GM18858 (cell line): Measurements from ENCODE around the gene SYT8.

ENCODE experiments used
- ATAC-seq: cut with Tn5 transposase; IDR thresholded peaks from one replicate; pipeline ENCODE4 v1.9.1; 2021; ENCODE audit not compliant: unreplicated experiment

Gene SYT8

DNA sequence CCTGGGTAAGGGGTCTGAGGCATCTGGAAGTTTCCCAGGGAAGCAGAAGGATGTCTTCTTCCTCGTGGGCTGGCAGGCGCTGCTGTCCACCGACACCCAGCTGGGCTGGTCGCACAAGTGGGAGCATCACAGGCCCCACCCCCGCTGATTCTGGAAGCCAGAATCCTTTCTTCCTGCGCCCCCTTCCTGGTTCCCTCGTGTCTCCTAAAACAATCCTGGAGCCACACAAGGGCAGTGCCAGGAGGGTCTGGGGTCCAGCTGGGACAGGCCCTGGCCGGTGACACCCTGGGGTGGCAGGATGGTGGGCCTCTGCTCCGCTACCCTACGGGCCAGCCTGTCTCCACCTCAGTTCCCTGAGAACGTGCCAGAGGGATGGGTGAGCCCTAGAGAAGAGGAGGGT is 22.3 kb downstream of the SYT8 start:
- ATAC-seq: no peak

DNA sequence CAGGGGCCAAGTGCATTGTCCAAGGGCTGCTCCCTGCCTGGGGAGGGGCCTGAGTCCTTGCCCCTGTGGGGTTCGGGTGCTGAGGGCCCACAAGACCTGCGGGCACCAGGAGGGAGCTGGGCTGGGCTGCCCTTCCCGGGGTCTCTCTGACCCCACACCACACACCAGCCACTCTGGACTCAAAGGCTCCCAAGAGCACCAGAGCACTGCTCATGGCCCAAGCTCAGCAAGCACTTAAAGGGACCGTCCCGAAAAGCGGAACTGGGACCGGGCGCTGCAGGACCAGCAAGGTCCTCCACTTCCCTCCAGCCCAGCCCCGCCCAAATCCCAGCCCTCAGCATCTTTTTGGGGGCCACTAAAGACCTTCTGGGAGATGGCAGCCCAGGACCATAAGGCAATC is 23.4 kb downstream of the SYT8 start:
- ATAC-seq: no peak

DNA sequence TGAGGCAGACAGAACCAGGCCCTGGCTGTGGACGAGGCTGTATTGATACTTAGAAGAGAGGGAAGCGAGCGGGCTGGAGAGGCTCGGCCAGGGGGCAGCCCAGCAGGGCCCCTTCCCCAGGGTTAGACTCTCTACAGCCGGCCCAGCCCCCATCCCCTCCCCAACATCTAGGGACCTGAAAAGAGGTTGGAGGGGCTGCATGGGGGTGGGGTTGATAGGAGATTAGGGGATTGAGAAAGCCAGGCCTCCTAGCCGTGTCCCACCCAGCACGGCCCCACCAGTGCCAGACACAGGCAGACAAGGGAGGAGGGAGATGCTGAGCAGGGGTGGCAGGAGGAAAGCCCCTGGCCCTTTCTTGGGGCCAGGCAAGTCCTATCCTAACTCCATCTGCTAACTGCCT is 23.8 kb downstream of the SYT8 start:
- no peak for ATAC-seq

DNA sequence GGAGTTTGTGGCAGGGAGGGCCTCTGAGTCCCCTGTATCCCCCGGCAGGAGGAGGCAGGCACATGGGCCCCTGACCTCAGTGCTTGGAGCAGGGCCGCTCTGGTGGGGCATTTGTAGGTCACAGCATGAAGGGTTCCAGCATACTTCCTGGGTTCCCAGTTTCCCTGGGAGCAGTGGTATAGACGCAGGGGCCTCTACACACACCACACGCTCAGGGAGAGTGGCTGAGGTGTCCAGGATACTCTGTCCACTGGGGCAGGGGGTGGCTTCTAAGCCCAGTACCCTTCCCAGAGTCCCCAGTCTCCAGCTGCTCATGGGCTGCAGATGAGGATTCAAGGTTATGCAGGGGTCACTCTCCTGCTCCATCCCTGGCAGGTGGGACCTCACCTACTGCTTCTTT is 24.2 kb downstream of the SYT8 start:
- ATAC-seq: no peak

DNA sequence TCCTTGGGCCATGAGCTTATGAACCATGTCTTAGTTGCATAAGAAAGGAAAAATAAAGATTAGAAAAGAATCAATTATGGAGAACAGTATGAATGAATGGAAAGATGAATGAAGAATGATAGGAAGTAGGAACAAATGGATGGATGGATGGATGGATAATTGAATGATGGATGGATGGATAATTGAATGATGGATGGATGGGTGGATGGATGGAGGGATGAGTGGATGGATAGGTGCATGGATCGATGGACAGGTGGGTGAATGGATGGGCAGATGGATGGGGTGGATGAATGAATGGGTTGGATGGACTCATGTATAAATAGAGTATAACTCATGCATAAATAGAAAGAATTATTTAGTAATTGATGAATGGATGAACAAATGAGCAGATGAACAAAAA is 25.3 kb downstream of the SYT8 start:
- ATAC-seq: no peak

DNA sequence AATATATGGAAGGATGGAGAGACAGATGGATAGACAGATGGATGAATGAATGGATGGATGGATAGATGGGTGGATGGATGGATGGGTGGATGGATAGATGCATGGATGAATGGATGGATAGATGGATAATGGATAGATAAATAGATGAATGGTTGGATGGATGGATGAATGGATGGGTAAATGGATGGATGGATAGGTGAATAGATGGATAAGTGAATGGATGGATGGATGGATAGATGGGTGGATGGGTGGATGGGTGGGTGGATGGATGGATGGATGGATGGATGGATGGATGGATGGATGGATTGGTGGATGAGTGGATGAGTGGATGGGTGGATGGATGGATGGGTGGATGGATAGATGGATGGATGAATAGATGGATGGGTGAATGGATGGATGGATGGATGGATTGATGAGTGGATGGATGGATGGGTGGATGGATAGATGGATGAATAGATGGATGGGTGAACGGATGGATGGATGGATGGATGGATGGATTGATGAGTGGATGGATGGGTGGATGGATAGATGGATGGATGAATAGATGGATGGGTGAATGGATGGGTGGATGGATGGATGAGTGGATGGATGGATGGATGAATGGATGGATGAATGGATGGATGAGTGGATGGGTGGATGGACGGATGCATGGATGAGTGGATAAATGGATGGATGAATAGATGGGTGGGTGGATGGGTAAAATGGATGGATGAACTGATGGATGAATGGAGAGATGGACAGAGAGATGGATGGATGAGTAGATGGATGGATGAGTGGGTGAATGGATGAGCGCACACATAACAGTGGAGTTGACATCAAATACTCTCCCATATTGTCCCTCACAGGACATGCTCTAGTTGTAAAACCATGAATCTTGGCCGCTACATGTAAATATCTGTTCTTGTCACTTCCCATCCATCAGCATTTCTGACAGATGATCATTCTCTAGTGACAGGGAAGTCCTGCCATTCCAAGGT is 26.9 kb downstream of the SYT8 start:
- ATAC-seq: no peak

DNA sequence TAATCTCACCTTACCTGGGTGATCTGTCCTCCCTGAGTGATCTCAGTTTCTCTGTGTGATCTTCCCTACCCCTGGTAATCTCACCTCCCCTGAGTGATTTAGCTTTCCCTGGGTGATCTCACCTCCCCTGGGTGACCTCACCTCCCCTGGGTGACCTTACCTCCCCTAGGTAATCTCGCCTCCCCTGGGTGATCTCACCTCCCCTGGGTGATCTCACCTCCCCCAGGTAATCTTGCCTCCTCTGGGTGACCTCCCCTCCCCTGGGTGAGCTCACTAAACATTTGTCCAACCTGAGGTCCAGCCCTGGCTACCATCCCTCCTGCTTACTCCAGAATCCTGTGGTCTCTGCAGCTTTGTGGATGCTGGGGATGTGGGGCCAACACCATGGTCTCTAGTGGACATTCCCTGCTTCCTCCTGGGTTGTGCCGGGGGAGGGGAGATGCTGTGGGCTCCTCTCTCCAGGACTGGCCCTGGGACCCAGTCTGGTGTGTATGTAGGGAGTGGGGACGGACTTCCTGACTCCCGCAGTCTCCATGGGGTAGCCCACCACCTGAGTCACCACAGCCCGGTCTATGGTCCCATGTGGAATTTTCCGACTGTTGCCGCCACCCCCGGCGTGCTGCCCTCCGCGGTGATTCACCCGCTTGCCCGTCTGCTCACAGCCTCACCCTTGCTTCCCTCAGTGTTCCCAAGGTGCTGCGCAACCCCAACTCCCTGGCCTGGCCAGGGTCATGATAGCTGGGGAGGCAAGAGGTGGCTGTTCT is 28.0 kb downstream of the SYT8 start:
- ATAC-seq: no peak

DNA sequence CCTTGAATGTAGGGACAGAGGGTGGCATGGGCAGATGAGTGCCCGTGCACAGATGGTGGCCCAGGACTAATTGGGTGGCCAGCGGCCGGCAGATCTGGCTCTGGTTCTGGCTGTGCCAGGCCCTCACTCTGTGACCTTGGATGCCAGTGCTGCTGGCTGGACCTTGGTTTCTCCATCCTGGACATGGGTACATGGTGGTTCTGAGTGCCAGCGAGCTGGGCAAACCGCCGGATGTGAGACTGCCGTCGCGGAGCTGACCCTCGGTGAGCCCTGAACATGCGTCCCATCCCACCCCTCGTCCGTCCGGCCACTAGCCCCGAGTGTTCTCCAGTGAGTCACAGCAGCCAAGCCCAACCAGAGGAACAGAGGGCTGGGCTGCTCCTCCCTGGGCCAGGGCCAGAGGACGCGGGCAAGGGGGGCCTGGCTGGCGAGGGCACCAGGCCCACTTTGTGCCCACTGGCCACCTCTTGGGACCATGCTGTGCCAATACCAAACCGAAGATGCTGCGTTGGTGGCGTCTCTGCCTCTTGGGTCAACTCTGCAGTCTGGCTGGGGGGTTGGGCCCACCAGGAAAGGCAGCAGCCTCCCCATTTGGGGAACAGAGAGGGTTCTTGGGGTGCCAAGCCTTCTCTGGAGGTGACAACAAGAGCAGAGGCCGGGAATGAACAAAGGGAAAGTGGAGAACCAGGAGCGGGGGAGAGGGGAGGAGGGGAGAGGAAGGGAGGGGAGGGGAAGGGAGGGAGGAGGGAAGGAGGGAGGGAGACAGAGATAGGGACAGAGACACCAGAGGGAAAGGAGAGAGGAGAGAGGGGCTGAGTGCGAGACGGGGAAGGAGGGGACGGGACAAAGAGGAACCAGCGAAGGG is 28.8 kb downstream of the SYT8 start:
- ATAC-seq: no peak

DNA sequence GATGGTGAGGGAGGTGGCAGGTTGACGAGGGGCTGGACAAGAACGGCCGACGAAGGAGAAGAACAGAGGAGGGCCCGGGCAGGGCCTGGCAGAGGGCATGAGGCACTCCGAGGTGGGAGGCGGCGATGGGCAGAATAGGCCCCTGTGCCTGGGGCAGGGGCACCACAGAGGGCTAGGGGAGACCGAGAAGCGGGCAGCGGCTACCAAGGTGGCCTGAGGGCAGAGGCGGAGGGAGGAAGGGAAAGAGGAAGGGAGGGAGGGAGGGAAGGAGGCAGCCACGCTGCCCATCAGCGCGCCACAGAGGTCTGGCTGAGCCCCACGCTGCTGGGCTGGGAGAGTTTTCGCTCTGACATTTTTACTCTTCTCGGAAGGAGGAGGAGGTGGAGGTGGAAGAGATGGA is 29.4 kb downstream of the SYT8 start:
- ATAC-seq: no peak

DNA sequence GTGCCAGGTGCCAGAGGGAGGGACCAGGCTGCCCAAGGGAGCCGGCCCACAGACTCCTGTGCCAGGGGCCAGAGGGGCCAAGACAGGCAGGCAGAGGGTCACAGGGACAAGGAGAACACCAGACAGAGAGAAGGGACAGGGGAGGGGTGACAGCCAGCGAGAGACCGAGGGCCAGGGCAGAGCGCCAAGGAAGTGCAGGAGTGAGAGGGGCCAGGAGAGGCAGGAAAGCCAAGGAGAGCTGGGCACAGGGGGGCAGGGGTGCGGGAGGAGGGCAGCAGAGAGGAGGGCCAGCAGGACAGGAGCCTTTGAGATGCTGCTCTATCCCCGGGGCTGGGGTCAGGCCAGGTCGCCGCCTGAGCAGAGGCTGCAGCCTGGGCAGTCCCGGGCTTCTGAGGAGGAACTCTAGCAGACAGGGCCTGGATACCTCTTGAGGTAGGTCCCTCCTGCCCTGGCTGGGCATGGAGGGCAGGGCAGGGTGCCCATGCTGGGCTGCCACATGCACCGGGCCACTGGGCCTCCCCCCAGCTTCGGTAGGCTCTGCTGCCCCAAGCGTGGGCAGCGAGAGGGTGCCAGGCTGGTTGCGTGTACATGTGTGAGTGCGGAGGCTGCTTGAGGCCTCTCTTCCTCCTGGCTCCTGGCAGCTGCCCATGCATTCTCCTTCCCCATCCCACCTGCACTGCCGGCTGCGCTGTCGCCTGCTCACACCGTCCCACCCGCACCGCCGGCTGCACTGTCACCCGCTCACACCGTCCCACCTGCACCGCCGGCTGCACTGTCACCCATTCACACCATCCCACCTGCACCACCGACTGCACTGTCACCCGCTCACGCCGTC is 30.3 kb downstream of the SYT8 start:
- ATAC-seq: no peak

DNA sequence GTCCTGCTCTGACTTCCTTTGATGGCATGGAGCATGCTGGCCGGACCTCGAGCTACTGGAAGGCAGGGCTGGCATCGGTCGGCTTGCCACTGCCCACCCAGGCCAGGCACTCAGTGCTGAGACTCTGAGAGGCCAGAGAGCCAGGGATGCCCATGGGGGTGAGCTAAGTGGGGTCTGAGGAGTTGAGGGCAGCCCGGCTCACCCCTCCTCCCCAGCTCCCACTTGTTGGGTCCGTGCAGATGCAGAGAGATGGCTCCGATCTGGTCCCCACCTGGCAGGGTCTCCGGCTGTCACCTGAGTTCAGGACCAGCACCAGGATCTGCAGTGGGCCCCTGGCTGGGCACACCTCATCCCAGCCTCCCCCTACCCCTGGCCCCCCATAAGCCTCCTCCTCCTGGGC is 31.4 kb downstream of the SYT8 start:
- no peak for ATAC-seq

DNA sequence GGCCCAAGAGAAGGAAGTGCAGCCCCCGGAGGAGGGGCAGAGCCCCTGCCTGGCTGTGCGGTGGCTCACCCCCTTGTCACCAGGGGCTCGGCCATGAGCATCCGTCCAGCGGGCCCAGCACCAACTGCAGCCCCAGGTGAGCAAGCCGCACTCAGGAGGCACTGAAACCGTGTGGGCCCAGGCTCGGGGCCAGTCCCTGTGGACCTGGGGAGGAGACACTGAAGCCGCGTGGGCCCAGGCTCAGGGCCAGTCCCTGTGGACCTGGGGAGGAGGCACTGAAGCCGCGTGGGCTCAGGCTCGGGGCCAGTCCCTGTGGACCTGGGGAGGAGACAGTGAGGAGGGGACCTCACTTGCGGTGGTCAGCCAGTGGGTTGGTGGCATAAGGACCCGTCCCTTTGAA is 32.0 kb downstream of the SYT8 start:
- no peak for ATAC-seq

DNA sequence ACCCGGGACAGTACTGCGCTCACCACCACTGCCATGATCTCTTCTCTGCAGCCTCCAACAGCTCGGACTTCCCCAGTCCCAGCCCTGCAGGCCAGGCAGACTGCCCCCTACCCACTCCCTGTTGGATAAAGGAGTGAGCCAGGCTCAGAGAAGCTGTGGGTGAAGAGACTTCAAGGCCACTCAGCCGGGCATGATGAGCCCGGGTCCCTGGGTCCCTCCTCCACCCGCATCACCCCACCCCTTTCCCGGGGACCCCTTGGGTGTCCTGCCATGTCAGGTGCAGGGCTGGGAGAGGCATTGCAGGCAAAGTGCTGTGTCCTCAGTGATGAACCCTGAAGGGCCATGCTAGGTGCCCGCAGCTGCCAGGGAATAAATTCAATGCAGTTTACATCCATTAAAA is 32.6 kb downstream of the SYT8 start:
- ATAC-seq: no peak

DNA sequence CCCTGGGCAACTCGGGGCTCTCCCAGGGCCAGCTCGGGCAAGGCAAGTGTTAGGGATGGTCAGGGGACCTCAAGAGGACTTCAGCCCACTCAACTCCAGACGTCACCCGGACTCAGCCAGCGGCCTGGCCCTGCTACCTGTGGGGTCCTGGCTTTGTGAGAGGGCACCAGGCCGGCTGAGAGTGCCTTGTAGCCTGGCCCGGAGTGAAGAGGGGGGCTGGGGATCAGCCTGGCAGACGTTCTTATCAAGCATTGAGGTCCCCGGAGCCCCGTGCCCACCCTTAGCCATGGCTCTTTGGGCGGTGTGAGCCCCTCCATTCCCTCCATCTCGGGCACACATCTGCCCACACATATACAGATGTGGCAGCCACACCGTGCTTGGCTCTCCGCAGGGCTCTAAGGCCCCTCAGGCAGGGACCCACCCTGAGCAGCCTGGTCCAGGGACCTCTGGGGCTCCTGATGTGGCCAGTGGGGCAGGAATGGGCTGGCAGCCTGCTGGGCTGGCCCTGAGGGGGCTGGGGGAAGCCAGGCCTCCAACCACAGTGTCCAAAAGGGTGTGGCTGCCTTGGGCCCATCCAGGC is 33.4 kb downstream of the SYT8 start:
- no peak for ATAC-seq

DNA sequence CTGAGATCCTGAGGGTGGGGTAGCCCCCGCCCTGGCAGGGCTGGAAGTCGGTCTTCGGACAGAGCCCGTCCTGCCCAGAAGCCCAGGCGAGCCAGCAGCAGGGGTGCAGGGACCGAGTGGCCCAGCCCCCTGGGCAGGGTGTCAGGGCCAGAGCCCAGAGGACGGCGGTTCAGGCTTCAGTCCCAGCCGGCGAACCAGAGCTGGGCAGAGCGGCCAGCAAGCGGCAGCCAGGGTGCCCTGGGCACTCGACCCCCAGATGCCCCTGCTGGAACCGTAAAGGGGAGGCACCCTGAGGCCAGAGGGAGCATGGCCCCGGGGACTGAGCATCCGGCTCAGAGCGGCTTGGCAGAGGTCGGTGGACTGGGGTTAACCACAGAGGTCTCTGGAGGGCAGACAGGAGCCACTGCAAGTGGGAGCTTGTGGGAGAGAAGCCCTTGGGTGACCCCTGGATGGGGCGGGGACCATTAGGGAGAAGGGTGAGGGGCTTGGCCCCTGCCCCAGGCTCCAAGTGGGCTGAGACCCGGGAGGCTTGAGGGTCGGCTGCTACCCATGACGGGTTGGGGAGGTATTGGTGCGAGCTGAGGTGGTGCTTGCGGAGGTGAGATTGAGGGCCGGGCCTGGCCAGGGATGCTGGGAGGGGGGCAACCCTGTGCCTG is 34.0 kb downstream of the SYT8 start:
- no peak for ATAC-seq

DNA sequence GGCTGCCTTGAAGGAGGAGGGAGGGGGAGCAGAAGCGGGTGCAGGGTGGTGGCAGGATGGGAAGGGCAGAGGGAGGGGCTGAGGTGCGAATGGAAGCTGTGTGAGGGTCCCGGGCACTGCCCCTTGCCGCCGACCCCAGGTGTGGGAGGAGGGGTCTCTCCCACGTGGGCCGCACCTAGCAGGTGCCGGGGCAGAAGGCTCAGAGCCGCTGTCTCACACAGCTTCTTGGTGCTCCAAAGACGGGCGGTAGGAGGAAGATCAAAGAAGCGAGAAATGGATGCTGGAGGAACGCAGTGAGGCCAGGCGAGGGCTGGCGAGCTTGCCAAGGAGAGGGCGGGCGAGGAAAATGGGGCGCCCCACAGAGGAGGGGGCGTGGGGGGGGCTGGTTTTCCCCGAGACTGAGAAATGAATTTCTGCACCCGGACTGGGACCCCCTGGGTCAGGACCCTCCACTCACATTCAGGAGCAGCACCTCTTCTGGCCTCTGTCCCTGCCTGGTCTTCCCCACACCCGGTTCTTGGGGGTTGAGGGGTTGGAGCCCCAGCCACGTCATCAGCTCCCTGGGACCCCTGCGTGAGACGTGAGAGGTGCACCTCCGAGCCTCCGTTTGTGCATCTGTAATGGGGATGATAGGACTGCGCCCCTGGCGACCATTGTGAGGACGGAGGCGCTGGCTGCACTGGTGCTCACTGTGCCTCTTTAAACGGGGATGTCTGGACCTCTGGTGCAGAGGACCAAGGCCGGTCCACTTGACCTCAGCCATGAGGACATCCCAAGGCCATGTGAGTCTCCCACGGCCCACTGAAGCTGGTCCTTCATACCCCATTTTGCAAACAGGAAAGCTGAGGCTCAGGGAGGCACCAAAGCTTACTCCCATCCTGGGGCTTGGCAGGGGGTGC is 34.9 kb downstream of the SYT8 start:
- ATAC-seq: no peak

DNA sequence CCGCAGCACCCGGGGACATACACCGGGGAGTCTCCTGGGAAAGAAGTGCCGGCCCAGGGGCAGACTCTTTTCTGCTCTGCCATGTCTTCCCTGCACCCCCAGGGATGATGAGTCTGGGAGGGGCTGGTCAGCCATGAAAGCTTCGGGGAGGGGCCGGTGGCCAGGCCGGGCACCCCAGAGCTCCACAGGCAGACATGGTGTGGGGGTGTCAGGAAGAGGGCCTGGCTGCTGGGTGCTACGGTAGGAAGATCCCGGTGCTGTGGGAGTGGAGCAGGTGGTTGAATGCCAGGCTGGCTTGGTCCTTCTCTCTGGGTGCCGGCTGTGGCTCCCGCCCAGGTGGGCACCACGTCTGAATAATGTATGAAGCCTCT is 35.5 kb downstream of the SYT8 start:
- no peak for ATAC-seq

DNA sequence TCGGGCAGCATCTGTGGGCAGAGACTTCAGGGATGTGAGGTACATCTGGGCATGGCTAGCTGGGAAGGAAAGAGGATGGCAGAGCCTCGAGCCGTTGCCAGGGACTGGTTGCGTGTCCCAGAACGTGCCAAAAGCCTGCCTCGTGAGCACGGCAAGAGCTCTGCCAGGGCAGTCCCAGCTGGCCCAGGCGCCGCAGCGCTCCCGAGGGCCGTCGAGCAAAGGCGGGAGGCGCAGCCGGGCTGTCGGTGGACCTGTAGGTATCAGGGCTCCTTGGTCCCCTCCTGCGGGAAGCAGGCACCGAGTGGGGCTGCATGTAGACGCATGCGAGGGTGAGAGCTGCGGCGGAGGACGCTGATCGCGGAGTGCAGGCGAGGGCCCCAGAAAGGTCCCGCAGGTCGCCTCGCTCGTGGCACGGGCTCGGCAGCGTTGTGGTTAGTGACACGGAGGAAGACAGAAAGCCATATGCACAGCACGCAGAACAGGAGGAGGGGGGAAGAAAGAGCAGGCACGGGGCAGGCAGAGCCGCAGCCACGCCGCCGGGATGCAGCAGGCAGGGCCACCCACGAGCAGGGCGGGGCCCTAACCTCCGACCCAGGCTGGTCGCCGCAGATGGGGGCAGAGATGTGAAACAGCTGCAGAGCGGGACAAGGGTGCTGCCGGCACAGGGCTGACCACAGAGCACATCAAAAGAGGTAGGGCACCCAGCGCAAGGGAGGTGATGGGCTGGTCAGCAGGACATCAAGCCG is 36.1 kb downstream of the SYT8 start:
- ATAC-seq: no peak
